ENCODE results near the gene TCP11X2.
A peak's percentile ranks its signal among the peaks of the same experiment; 100 is the strongest.
"Not testable (repeated sequence)": the region's sequence is repeated elsewhere in the genome, so short reads cannot be mapped to it uniquely, and the experiment has no call there.

The TCP11X2 gene

DNA sequence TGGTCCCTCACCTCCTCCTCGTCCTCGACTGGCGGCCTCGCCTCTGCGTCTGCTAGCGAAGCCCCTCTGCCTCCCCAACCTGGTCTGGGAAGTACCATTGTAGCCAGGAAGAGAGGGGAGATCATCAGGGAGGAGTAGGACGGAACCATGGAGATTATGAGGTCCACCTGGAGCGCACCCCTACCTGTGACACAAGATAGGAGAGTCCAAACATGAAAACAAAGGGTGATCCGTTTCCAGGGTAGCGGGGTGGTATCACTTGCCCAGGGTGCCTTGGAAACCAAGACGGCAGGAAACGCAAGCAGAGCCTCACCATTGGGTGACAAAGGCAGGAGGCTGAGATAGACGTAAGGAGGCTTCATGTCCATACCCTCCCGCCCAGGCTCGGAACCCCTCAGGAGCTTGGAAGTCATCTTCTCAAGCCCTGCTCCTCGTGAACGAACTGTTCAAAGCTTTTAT is at the start of gene TCP11X2:
Gene TCP11X2 (minus strand): TSS at position 51 of the 459 bp plus-strand sequence.
- not testable (repeated sequence) for DNase-seq

DNA sequence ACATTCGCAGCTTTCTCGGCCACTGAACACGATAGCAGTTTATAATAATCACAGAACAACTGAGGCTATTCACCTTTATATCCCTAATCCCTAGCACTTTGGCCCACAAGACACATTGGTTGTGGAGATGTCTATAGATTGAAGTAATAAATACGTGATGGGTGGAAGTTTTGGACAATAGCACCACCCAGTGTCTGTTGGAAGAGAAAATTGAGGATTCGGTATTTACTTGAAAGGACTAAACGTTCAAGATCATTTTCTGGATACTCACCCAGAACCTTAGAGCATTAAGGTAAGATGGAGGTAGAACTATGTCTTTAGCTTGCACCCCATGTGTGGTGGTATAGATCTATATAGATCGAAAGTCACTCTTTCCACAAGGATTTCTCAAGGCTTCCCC is 45.7 kb upstream of the TCP11X2 start:
- no peak for DNase-seq

DNA sequence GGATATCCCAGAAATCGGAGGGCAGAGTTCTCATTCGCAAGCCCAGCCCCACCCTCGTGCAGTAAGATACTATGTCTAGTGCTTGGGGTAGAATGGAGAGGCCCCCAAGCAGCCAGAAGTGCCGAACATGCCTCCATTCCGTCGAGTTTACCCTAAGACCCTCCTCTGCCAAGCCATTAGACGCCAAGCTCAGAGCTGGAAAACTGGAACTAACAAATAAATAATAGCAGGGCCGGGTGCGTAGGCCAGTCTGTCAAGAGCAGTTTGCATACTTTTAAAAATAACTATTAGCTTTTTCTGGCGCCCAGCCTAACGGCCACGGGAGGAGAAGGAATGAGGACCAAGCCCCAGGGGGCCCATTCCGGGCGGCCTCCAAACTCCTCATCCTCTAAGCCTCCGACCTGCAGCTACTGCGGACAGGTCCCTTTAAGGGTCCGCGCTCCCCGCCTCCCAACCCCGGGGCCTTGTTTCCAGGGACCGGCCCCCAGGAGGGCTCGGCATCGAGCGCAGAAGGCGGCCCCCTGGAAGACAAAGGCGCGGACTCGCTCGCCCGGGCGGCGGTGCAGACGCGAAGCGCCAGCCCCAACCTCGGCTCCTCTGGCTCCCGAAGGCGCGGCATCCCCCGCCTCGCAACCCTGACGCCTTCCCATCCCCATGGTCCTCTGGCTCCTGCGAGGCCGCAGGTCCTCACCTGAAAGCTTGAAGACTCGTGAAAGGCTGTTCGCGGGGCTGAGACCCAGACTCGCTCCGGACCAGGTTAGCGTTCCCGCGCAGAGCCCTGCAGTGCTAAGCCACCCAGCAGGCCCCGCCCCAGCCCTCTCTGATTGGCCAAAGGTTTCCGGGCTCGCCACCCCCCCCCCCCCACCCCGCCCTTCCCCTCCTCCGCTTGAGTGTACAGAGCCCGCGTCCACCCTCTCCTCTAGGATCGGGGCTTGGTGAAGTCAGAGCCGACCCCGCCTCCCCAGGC is 44.6 kb upstream of the TCP11X2 start, which contains the start of gene TMSB15A:
Gene TMSB15A (minus strand): TSS at position 765 of the 967 bp plus-strand sequence.
- peak; percentile 19 for DNase-seq

DNA sequence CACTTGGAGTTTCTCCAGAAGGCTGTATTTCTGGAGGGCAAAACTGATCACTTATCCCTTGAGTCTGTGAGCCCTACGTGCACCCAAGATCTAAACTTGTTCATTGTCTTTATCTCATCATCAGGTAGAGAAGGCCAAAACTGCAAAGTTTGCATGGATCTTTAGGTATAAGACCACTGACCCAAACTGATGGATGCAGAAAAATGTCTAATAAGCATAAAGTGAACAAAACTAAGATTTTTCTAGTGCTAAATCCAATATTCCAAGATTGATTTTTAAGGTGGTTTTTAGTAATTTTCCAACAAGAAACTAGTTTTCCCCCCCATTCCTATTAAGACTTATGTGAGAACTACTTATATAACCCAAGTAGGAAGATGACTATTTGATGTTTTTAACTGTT is 42.9 kb upstream of the TCP11X2 start:
- no peak for DNase-seq

DNA sequence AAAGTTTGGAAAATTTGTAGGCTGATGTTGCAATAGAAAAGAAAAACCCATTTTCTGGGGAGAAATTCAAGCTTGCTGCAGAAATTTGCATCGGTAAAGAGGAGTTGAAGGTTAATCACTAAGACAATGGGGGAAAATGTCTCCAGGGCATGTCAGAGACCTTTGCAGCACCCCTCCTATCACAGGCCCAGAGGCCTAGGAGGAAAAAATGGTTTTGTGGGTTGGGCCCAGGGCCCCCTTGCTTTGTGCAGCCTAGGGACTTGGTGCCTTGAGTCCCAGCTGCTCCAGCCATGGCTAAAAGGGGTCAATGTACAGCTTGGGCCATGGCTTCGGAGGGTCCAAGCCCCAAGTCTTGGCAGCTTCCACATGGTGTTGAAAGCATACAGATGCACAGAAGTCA is 27.1 kb upstream of the TCP11X2 start:
- DNase-seq, result no peak

DNA sequence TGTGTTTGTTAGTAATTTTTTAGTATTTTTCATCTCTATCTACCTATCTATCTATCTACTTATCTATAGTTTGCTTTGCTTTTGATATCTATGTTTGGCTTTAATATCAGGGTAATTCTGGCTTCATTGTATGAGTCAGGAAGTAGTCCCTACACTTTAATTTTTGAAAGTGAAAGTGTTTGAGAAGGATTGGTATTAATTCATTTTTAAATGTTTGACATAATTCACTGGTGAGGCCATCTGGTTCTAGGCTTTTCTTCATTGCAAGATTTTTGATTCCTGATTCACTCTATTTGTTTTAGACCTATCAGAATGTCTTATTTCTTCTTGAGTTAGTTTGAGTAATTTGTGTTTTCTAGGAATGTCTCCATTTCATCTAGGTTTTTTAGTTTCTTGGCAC is 20.2 kb upstream of the TCP11X2 start:
- no peak for DNase-seq

DNA sequence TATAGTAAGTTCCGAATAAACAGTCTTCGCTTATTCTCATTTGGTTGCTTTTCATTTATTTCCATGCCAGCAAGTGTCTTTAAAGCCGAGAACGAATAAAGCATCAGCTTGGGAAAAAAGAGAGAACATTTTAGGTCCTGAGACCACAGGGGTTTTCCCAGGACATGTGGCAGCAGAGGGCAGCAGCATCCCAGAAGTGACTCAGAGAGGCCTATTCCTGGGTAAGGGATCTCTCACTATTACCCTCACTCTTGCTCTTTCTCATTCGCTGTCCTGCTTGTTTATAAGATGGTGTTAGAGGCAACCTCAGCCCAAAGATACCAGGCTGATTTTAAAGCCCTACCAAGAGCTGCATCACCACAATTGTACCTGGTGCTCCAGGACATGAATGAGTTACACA is 7.2 kb upstream of the TCP11X2 start:
- DNase-seq, result not testable (repeated sequence)

DNA sequence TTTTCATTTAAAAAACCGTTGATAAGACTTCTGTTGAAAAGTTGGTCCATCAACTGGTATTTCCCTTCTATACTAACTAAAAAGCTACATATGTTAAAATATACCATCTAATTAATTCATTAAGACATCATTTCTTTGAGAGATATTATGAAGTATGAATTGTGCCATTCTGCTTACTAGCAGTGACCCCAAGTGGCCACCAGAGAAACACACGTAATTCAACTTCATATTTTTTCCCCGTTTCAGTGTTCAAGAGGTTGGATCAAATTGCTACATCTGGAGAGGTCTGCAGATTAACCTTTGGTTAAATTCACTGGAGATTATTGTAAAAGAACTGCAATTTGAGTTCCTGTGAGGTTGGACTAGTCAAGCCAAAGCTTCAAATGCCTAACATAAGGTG is 1.4 kb downstream of the TCP11X2 start:
- not testable (repeated sequence) for DNase-seq

DNA sequence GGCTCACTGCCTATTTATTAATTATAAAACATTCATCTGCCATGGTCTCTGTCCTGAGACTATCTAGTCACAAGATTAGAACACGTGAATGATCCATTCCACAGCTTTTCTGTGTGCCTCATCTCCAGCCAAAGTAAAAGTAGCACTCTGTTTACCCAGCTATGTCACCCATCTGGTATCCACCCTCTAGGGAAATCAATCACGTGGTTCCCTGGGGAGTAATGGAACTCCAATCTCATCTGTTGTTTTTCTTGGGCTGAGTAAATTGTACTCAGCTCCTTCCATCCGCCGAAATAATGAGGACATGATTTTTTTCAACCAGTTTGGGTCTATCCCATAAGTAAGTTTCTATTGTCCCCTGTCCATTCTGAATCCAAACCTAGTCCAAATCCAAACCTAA is 13.0 kb downstream of the TCP11X2 start:
- not testable (repeated sequence) for DNase-seq

DNA sequence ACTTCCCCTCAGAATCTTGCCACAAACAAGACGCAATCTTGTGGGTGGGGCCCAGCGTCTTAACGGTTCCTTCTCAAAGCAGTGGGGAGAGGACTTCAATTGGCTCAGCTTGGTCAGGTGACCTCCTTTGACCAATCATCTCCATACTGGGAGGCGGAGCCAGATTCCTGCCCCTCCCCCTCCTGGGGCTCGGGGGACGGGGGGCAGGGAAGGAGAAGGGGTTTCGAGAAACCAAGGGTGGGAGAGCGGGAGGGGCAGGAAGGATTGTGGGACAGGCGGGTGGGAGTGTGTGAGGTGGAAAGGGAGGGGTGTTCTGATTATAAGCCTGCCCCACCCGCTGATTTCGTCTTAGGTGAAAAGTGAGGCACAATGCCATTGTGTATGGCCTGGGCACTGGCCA is 31.7 kb downstream of the TCP11X2 start, which contains the start of gene NXF2B:
Gene NXF2B (minus strand): TSS at position 101 of the 400 bp plus-strand sequence. CDS start 59,972 bp downstream, outside the sequence.
- not testable (repeated sequence) for DNase-seq

DNA sequence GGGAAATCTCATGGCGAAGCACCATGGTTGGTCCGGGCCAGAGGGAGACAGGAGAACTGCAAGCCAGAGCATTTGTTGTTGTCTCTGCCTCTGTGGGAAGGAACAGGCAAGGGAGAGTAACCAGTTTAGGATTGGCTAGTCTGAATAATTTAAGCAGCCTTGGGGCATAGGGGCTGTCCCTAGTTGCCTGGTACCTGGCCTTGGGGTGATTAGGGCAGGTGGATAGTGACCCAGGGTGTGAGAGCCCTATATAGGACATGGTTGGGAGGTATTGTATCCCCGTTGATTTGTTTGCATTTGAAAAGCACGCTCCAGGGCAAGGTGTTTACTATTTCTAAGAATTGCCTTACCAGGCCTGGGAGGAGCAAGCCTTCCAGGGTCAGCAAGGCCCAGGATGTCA is 57.1 kb downstream of the TCP11X2 start:
- not testable (repeated sequence) for DNase-seq

All from activated T-cell treated with anti-CD3 and anti-CD28 coated beads for 4 hours (primary cell).